LNCaP clone FGC (cell line): Measurements from ENCODE around the gene C11orf97.
"Not testable (repeated sequence)": the region's sequence is repeated elsewhere in the genome, so short reads cannot be mapped to it uniquely, and the experiment has no call there.

ENCODE experiments used
- DNase-seq: peaks from one replicate; pipeline ENCODE4 v3.0.0-alpha.2; 2011; ENCODE audit warnings: low read depth
- H3K4me3 ChIP-seq: 2 replicates; pipeline ENCODE4 v1.5.1; 2011; ENCODE audit warnings: mild to moderate bottlenecking, low read depth, low read length, control low read depth
- CTCF ChIP-seq: IDR thresholded peaks from 2 replicates; pipeline ENCODE4 v1.5.1; 2012; ENCODE audit warnings: mild to moderate bottlenecking; ENCODE audit not compliant: control insufficient read depth, insufficient read depth; ENCODE audit errors: extremely low read depth

The C11orf97 gene

GRCh38 chr11:94493281-94494125, 18.8 kb upstream of the C11orf97 start, which contains the start of the genes ANKRD49 and MRE11:
Gene ANKRD49 (plus strand): TSS chr11:94493984. CDS start chr11:94496694, 2,710 bp downstream.
Gene MRE11 (minus strand): TSS chr11:94493844. CDS start chr11:94492801, 1,043 bp downstream.
- TF ChIP-seq CTCF = no peak
- peak within 1 kb of the TSS; percentile 93 for H3K4me3 ChIP-seq
- peak; percentile 96 for DNase-seq

GRCh38 chr11:94494126-94494680, 18.1 kb upstream of the C11orf97 start:
- no peak for DNase-seq
- H3K4me3 ChIP-seq = peak overlapping the region; percentile 93
- no peak for TF ChIP-seq CTCF

- TF ChIP-seq CTCF = no peak
- no peak overlapping the region for H3K4me3 ChIP-seq
- no peak for DNase-seq
These were observed 12.1 kb upstream of the C11orf97 start for GRCh38 chr11:94500181-94500580.

- no peak for TF ChIP-seq CTCF
- H3K4me3 ChIP-seq = no peak overlapping the region
- DNase-seq = no peak
These were observed 10.7 kb upstream of the C11orf97 start for GRCh38 chr11:94501522-94501921.

- DNase-seq = no peak
- TF ChIP-seq CTCF = peak; percentile 60
- no peak overlapping the region for H3K4me3 ChIP-seq
These were observed 7.5 kb upstream of the C11orf97 start for GRCh38 chr11:94504689-94505293.

GRCh38 chr11:94506513-94506912, 5.7 kb upstream of the C11orf97 start:
- H3K4me3 ChIP-seq = not testable (repeated sequence)

GRCh38 chr11:94507485-94507884, 4.8 kb upstream of the C11orf97 start:
- H3K4me3 ChIP-seq = no peak overlapping the region
- TF ChIP-seq CTCF = no peak
- DNase-seq = no peak

More at GRCh38 chr11:94506513-94506912, 5.7 kb upstream of the C11orf97 start:
- not testable (repeated sequence) for DNase-seq
